Ishikawa (cell line): ENCODE results near the gene RAB11FIP4.

Experiments used
- CEBPB ChIP-seq: IDR thresholded peaks from 2 replicates; pipeline ENCODE4 v1.6.1; 2012
- EP300 ChIP-seq: IDR thresholded peaks from 2 replicates; pipeline ENCODE4 v1.6.1; 2012; ENCODE audit warnings: borderline replicate concordance
- NFIC ChIP-seq: IDR thresholded peaks from 2 replicates; pipeline ENCODE4 v1.6.1; 2012
- TCF12 ChIP-seq: IDR thresholded peaks from 2 replicates; pipeline ENCODE4 v1.6.1; 2012; ENCODE audit warnings: low read depth
- TEAD4 ChIP-seq: IDR thresholded peaks from 2 replicates; pipeline ENCODE4 v1.6.1; 2012
- YY1 ChIP-seq: IDR thresholded peaks from 2 replicates; pipeline ENCODE4 v1.6.1; 2012; ENCODE audit warnings: low read depth
- TF ChIP-seq, protein P1 (sequence below): IDR thresholded peaks from 2 replicates; pipeline ENCODE4 v1.6.1; 2012; ENCODE audit warnings: low read depth, mild to moderate bottlenecking
- TF ChIP-seq, protein P2 (sequence below): IDR thresholded peaks from 2 replicates; pipeline ENCODE4 v1.6.1; 2012

DNA sequence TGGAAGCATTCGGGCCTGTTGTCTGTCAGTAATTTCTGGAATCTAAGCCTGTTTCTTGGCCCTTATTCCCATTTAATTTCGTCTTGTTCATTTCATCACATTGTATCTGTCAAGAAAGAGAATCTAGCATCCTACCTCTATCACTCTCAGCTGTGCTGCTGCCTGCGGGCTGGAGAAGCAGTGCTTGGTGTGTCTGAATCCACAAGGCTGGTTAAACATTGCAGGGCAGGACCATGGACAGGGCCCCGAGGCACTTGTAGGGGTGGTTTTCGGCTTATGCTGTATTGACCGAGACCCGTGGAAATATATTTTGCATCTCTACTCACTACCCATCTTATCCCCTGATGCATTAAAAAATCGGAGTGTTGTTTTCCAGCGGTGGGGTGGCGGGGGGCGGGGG is 3.1 kb downstream of the RAB11FIP4 start:
- TF ChIP-seq YY1 (no peak), CEBPB (no peak), EP300 (no peak), TEAD4 (peak; percentile 17; the same call in 1 of the 2 replicates), TCF12 (no peak), NFIC (no peak)
- TF ChIP-seq, protein P1, sequence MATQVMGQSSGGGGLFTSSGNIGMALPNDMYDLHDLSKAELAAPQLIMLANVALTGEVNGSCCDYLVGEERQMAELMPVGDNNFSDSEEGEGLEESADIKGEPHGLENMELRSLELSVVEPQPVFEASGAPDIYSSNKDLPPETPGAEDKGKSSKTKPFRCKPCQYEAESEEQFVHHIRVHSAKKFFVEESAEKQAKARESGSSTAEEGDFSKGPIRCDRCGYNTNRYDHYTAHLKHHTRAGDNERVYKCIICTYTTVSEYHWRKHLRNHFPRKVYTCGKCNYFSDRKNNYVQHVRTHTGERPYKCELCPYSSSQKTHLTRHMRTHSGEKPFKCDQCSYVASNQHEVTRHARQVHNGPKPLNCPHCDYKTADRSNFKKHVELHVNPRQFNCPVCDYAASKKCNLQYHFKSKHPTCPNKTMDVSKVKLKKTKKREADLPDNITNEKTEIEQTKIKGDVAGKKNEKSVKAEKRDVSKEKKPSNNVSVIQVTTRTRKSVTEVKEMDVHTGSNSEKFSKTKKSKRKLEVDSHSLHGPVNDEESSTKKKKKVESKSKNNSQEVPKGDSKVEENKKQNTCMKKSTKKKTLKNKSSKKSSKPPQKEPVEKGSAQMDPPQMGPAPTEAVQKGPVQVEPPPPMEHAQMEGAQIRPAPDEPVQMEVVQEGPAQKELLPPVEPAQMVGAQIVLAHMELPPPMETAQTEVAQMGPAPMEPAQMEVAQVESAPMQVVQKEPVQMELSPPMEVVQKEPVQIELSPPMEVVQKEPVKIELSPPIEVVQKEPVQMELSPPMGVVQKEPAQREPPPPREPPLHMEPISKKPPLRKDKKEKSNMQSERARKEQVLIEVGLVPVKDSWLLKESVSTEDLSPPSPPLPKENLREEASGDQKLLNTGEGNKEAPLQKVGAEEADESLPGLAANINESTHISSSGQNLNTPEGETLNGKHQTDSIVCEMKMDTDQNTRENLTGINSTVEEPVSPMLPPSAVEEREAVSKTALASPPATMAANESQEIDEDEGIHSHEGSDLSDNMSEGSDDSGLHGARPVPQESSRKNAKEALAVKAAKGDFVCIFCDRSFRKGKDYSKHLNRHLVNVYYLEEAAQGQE = peak; percentile 95
- TF ChIP-seq, protein P2, sequence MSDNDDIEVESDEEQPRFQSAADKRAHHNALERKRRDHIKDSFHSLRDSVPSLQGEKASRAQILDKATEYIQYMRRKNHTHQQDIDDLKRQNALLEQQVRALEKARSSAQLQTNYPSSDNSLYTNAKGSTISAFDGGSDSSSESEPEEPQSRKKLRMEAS = no peak
